BLaER1 (cell line): ENCODE measurements around the gene CCDC12.

Experiments used
- H3K27ac ChIP-seq: shearing (Covaris generic); formaldehyde crosslinking; 2 replicates; pipeline ENCODE4 v1.8.1; 2022
- H3K27me3 ChIP-seq: shearing (Covaris generic); formaldehyde crosslinking; 2 replicates; pipeline ENCODE4 v1.8.1; 2022
- H3K36me3 ChIP-seq: shearing (Covaris generic); formaldehyde crosslinking; 2 replicates; pipeline ENCODE4 v1.8.1; 2022
- H3K4me1 ChIP-seq: shearing (Covaris generic); formaldehyde crosslinking; 2 replicates; pipeline ENCODE4 v1.8.1; 2022
- H3K4me2 ChIP-seq: shearing (Covaris generic); formaldehyde crosslinking; 2 replicates; pipeline ENCODE4 v1.8.1; 2022
- H3K4me3 ChIP-seq: shearing (Covaris generic); formaldehyde crosslinking; 2 replicates; pipeline ENCODE4 v1.8.1; 2022
- H3K9ac ChIP-seq: shearing (Covaris generic); formaldehyde crosslinking; 2 replicates; pipeline ENCODE4 v1.8.1; 2022
- H3K9me3 ChIP-seq: shearing (Covaris generic); formaldehyde crosslinking; 2 replicates; pipeline ENCODE4 v1.8.1; 2022
- H4K20me1 ChIP-seq: shearing (Covaris generic); formaldehyde crosslinking; 2 replicates; pipeline ENCODE4 v1.8.1; 2022
- Cebpa-rat ChIP-seq: shearing (Covaris generic); IDR thresholded peaks from 2 replicates; pipeline ENCODE4 v1.8.1; 2022

The CCDC12 gene

GRCh38 chr3:47002171-47003055, 25.9 kb upstream of the CCDC12 start:
- Histone ChIP-seq H3K4me1 (peaks cover 40% of the 10 kb centered on the region), H4K20me1 (no peaks in the 10 kb centered on the region), H3K9me3 (no peaks in the 10 kb centered on the region), H3K4me2 (no peak overlapping the region), H3K27ac (no peak overlapping the region), H3K4me3 (no peak overlapping the region), H3K9ac (no peak overlapping the region), H3K36me3 (peaks cover 92% of the 10 kb centered on the region), H3K27me3 (no peaks in the 10 kb centered on the region)
- no peak for TF ChIP-seq Cebpa-rat

GRCh38 chr3:47001731-47002170, 25.2 kb upstream of the CCDC12 start:
- H3K27me3 ChIP-seq, result no peaks in the 10 kb centered on the region
- H3K4me3 ChIP-seq, result no peak overlapping the region
- peaks cover 86% of the 10 kb centered on the region for H3K36me3 ChIP-seq
- no peaks in the 10 kb centered on the region for H4K20me1 ChIP-seq
- TF ChIP-seq Cebpa-rat, result no peak
- H3K4me2 ChIP-seq, result no peak overlapping the region
- H3K9ac ChIP-seq, result no peak overlapping the region
- no peaks in the 10 kb centered on the region for H3K9me3 ChIP-seq
- no peak overlapping the region for H3K27ac ChIP-seq
- H3K4me1 ChIP-seq, result peaks cover 40% of the 10 kb centered on the region

- H3K36me3 ChIP-seq, result peaks cover 84% of the 10 kb centered on the region
- H4K20me1 ChIP-seq, result no peaks in the 10 kb centered on the region
- H3K4me3 ChIP-seq, result no peak overlapping the region
- H3K9ac ChIP-seq, result peak overlapping the region; percentile 53; the same call in 1 of the 2 replicates
- peaks cover 42% of the 10 kb centered on the region for H3K4me1 ChIP-seq
- H3K4me2 ChIP-seq, result no peak overlapping the region
- TF ChIP-seq Cebpa-rat, result no peak
- H3K27ac ChIP-seq, result peak overlapping the region; percentile 60
- H3K9me3 ChIP-seq, result no peaks in the 10 kb centered on the region
- H3K27me3 ChIP-seq, result no peaks in the 10 kb centered on the region
These were observed 24.6 kb upstream of the CCDC12 start for GRCh38 chr3:47000922-47001730.

GRCh38 chr3:47000198-47000815, 23.8 kb upstream of the CCDC12 start:
- no peak overlapping the region for H3K4me3 ChIP-seq
- peak overlapping the region; percentile 60 for H3K27ac ChIP-seq
- H3K9ac ChIP-seq, result peak overlapping the region; percentile 53
- TF ChIP-seq Cebpa-rat, result no peak
- no peak overlapping the region for H3K4me2 ChIP-seq
- peaks cover 84% of the 10 kb centered on the region for H3K36me3 ChIP-seq
- no peaks in the 10 kb centered on the region for H3K9me3 ChIP-seq
- H3K27me3 ChIP-seq, result no peaks in the 10 kb centered on the region
- no peaks in the 10 kb centered on the region for H4K20me1 ChIP-seq
- H3K4me1 ChIP-seq, result peaks cover 45% of the 10 kb centered on the region

DNA sequence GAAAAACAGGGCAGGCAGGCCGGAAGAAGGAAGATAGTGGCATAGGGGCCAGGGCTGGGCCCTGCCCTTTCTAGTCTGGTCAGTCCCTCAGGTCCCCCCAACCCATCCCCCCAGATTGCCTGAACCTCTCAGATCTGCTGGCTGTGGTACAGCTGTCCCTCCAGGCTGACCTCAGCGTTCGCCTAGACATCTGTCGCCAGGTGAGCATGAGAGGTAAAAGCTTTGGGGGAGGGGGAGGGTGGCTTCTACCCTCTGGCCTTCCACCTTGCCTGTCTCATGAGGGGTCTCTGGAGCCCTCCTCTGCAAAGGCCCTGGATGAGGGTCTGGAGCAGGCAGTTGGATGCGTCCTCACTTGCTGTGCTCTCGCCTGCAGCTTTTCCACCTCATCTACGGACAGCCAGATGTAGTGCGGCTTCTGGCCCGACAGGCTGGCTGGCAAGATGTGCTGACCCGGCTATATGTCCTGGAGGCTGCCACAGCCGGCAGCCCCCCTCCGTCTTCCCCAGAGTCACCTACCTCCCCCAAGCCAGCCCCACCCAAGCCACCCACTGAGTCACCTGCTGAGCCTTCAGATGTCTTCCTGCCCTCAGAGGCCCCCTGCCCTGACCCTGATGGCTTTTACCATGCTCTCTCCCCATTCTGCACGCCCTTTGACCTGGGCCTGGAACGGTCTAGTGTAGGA, 23.1 kb upstream of the CCDC12 start:
- H3K9me3 ChIP-seq, result no peaks in the 10 kb centered on the region
- no peaks in the 10 kb centered on the region for H4K20me1 ChIP-seq
- H3K4me3 ChIP-seq, result no peak overlapping the region
- H3K27ac ChIP-seq, result peak overlapping the region; percentile 72; the same call in 1 of the 2 replicates
- H3K9ac ChIP-seq, result no peak overlapping the region
- H3K4me2 ChIP-seq, result no peak overlapping the region
- peaks cover 84% of the 10 kb centered on the region for H3K36me3 ChIP-seq
- H3K27me3 ChIP-seq, result no peaks in the 10 kb centered on the region
- peaks cover 45% of the 10 kb centered on the region for H3K4me1 ChIP-seq
- TF ChIP-seq Cebpa-rat, result no peak

DNA sequence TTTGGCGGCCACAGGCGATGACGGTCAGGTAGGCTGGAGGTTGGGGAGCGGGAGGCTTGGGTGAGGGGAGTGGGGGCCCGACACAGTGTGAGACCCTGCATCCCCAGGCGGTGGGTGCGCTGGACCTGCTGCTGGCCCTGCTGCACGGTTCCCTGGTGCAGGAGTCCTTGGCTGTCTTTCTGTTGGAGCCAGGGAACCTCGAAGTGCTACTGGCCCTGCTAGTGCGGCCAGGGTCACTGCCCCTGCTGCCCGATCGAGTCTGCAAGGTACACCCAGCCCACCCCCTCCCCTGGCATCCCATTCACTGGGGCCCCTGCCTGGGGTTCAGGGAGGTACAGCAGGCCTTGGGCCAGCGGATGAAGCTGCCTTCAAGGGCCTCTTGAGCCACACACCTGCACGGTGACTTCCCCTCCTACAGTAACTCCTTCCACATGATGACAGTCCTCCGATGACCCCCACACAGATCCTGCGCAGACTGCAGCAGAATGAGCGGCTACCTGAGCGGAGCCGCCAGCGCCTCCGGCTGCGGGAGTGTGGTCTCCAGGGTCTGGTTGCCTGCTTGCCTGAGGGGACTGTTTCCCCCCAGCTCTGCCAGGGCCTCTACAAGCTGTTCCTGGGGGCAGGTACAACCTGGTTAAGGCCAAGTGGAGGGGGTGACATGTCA, 22.4 kb upstream of the CCDC12 start:
- Histone ChIP-seq H3K27me3 (no peaks in the 10 kb centered on the region), H3K4me2 (peak overlapping the region; percentile 75), H3K9me3 (no peaks in the 10 kb centered on the region), H3K9ac (no peak overlapping the region), H3K27ac (peak overlapping the region; percentile 72; the same call in 1 of the 2 replicates), H3K4me3 (no peak overlapping the region), H3K36me3 (peaks cover 82% of the 10 kb centered on the region), H3K4me1 (peaks cover 45% of the 10 kb centered on the region), H4K20me1 (no peaks in the 10 kb centered on the region)
- no peak for TF ChIP-seq Cebpa-rat

DNA sequence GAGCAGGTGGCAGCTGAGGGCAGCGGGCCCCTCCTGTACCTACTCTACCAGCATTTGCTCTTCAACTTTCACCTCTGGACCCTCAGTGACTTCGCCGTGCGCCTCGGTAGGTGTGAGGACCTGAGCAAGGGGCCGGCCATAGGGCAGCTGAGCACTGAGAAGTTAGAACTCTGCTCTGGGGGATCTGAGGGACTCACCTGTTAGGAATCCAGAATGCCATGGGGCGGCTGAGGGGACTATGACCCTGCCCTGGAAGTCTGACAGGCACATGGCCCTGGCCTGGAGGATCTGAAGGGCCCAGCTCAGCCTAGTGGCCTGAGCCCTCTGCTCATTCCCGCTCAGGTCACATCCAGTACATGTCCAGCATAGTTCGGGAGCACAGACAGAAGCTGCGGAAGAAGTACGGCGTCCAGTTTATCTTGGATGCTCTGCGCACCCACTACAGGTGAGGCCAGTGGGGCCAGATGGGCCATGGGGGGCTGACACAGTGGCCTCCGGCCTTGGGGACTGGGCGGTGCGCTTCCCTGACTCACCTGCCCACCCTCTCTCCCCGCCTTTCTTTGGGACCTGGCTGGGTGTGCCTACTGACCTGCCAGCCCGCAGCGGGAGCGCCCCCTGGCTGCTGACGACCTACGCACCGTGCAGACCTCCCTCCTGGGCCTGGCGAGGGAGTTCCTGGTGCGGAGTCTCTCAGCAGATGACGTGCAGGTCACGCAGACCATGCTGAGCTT, 21.7 kb upstream of the CCDC12 start:
- peaks cover 82% of the 10 kb centered on the region for H3K36me3 ChIP-seq
- peaks cover 45% of the 10 kb centered on the region for H3K4me1 ChIP-seq
- TF ChIP-seq Cebpa-rat, result no peak
- H3K9me3 ChIP-seq, result no peaks in the 10 kb centered on the region
- H3K27me3 ChIP-seq, result no peaks in the 10 kb centered on the region
- H4K20me1 ChIP-seq, result no peaks in the 10 kb centered on the region
- no peak overlapping the region for H3K4me3 ChIP-seq
- H3K4me2 ChIP-seq, result peak overlapping the region; percentile 75
- peak overlapping the region; percentile 28; the same call in 1 of the 2 replicates for H3K9ac ChIP-seq
- peak overlapping the region; percentile 72 for H3K27ac ChIP-seq

GRCh38 chr3:46997453-46998091, 21.0 kb upstream of the CCDC12 start:
- Histone ChIP-seq H3K27me3 (no peaks in the 10 kb centered on the region), H3K9me3 (no peaks in the 10 kb centered on the region), H4K20me1 (no peaks in the 10 kb centered on the region), H3K4me3 (no peak overlapping the region), H3K27ac (peak overlapping the region; percentile 72), H3K36me3 (peaks cover 82% of the 10 kb centered on the region), H3K4me1 (peaks cover 49% of the 10 kb centered on the region), H3K9ac (0 out of 2 replicates have a peak overlapping the region, but pooled peaks have one; percentile 28), H3K4me2 (peak overlapping the region; percentile 75)
- no peak for TF ChIP-seq Cebpa-rat
